ENCODE measurements around the gene LAMA2.

LAMA2 gene

DNA sequence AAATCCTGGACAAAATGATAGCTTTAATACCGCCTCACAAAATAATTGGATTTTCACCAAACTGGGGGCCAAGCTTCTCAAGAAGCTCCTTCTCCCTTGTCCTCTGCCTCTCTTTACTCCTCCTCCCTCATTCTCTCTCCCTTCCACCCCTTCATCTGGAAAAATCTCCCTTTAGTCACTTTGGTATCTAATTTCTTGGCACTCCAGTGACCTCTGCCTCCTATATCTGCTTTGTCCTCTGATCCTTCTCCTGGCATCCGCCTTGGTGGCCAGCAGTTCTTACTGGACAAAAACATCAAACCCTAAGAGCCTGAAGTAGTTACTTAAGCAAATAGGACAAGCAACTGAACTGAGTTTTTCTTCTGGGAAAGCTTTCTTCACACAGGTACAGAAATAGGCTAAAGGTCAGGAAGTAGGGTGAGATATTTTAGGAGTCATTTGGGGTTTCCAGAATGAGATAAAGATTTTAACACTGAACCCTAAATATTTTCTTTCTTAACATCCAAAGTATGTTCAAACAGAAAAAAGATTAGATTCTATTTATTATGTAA lies 606.4 kb downstream of the LAMA2 start:
- no peak for DNase-seq (ENCODE audit: low read depth in 2 of 2)

DNA sequence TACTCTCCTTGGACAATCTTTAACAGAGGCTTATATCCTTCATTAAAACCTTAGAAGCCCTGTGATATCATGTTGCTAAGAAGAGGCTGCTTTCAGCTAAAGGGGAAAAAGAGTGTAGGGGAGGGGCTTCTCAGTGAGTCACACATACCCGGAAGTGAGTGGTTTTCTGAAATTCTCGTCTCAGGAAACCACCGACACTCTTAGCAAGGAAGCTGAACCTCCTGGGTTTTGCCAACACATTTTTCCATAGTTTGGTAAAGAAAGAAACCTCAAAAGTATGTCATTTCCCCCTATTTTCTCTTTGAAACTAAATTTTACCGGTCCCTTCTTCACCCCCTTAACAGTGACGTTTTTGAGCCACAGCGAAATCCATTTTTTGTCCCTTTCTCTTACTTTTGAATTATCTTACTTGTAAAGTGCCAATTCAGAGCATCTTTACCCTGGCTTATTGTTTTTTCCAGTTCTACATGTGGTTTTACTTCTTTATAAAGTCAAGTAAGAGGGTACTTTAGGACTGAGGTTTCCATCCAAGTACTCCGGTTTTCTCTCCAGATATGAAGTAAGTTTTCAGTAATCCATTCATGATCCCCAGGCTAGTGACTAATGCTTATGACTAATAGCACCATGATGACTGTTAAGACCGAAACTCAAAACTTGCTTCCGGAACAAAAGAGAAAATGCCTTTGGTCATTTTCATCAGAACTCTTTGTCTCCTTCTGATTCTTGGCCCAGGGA lies 607.8 kb downstream of the LAMA2 start:
- DNase-seq (ENCODE audit: low read depth in 2 of 2) = peak in 1 of 2 donors; percentile 20

DNA sequence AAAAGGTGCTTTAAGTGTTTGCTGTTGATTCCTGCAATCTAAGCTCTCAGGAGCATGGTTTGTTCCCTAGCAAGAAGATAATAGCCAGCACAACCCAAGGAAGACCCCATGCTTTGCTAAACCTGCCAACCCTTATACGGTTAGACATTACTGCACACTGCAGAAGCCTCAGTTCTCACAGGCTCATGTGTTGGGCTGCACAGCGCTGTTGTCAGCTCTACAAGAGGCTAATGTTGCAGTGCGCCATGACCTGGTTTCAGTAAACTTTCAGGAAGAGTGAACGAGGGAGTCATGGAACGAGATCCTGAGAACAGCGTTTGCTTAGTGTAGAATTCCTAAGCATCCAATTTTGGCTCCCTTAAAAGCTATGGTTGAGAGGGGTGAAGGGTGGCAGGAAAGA lies 608.5 kb downstream of the LAMA2 start:
- no peak for DNase-seq (ENCODE audit: low read depth in 2 of 2)

DNA sequence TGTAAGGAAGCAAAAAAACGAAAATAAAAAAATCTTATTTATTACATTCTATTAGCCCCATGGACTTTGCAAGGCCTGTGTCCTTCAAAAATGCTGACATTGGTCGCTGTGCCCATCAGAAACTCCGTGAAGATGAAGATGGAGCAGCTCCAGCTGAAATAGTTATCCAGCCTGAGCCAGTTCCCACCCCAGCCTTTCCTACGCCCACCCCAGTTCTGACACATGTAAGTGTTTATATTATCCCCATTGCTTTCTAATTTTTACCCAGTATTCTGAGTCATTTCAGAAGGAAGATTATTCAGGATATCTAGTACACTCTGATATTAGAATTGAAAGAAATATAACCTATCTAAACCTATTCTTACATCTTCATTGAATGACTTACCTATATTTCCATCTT lies 609.3 kb downstream of the LAMA2 start:
- no peak for DNase-seq (ENCODE audit: low read depth in 2 of 2)

DNA sequence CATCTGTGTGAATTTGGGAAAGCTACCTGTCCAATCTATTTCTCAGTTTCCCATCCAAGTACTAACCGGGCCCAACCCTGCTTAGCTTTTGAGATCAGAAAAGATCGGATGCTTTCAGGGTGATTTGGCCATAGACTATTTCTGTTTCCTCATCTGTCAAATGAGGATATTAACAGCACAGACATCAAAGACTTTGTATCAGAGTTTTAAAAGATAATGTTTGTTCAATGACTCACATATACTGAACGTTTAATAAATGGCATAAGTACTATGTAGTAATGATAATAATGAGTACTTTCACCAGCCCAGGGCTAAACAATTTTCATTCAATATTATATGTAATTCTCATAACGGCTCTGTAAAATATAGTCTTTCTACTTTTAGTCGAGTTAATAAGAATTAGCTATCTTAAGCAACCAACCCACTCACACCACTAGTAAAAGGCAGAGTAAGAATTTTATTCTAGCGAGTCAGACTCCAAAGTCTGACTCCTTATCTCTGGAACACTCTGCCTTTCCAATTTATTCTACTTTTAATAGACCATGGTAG lies 610.5 kb downstream of the LAMA2 start:
- no peak for DNase-seq (ENCODE audit: low read depth in 2 of 2)

DNA sequence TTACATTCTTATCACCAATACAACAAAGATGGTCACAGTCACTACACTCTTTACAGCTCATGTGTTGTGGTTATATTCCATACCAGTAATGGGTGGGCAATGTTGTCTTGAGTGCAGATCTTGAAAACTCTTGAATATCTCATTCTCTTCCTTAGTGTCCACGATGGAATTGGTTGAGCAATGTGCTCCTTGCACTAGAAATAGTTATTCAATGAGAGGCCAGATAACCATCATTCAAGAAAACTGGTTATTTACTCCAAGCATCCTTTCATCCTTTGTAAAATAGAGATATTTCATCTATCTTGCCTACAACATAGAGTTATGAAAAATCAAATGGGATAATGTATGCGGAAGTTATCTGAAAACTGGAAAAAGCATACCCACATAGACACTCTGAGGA lies 611.2 kb downstream of the LAMA2 start:
- DNase-seq (ENCODE audit: low read depth in 2 of 2) = no peak

DNA sequence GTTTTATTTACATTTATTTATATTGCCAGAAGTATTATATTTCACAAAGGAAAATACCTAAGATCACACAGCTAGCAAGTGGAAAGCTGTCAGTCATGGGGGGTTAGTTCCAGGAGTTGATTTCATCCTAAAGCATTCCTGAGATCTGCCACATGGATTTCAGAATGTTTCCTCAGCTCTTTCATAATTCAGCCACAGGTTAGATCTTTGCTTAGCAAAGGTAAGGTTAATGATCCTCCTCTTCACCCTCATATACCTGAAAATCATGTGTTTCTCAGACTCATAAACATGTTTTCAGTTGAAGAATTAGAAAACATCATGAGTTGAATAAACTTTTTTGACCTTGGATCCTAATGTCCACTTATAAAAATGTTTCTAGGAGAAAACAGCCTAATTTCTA lies 611.6 kb downstream of the LAMA2 start:
- DNase-seq (ENCODE audit: low read depth in 2 of 2) = no peak

DNA sequence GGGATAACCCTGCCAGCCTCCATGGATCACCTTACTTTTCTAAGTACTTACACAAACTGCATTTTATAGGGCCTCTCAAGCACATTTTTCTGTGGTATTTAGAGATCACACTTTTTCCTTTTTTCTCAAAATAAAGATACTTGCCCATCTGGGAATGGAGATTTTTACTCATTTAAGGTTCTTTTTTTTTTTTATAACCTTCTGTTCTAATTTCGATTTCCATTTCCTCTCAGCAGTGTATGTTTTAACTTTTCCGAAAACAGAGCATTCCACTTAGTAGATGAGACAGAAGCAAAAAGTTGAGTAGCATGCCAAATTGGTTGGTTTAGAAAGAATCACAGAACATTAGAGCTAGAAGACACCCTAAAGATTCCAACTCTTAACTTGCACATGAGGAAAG lies 612.7 kb downstream of the LAMA2 start:
- no peak for DNase-seq (ENCODE audit: low read depth in 2 of 2)

DNA sequence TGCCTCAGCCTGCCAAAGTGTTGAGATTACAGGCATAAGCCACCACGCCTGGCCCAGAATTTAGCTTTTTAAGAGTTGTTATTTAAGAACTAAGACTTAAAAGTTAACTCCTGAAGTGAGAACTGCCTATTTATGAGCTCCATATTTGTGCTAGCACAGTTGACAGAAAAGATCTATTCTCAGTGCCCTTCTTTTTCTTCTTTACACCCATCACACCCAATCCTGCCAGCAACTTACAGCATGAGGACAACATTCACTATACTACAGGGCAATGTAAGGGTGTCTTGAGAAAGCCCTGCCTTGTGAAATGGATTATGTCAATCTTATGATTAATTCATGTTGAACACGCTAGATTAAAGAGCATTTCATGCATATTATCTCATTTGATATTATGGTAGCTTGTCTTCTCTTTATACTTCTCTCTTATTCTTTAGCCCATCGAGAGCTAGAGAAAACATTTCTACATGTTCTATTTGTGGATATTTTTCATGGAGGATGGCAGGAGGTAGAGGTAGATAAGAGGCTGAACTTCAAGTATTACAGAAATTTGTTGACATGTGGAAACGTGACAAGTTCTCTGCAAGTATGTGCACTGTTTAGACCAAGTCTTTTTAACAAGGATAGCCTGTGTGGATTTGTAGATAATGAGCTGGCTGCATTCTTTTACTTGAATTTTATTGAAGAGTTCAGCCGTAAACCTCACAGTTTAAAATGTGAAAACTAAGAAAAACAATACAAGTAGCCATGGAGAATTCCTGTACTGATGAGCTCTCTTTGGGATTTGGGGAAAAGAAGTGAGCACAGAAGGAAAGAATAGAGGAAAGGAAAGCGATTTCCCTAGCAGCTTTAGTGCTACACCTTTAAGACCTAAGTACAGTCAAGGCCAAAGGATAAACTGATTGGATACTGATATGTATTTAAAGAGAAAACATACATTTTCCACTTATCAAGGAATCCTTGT lies 614.8 kb downstream of the LAMA2 start:
- no peak for DNase-seq (ENCODE audit: low read depth in 2 of 2)

DNA sequence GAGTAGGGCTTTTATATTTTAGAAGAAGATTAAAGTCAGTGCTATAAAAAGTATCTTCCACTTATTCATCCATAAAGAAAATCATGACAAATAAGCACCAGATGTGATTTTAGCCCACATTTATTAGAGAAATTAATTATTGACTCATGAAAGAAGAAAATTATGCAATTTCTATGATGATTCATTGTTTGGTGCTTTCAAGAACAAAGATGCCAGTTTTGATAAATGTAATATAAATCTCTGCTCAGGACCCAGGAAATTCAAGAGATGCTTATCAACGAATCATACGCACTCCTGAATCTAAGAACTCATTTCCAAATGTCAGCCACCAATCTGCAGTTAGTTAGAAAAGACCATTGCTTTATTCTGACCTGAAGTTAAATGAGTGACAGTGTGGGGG lies 615.6 kb downstream of the LAMA2 start:
- no peak for DNase-seq (ENCODE audit: low read depth in 2 of 2)

DNA sequence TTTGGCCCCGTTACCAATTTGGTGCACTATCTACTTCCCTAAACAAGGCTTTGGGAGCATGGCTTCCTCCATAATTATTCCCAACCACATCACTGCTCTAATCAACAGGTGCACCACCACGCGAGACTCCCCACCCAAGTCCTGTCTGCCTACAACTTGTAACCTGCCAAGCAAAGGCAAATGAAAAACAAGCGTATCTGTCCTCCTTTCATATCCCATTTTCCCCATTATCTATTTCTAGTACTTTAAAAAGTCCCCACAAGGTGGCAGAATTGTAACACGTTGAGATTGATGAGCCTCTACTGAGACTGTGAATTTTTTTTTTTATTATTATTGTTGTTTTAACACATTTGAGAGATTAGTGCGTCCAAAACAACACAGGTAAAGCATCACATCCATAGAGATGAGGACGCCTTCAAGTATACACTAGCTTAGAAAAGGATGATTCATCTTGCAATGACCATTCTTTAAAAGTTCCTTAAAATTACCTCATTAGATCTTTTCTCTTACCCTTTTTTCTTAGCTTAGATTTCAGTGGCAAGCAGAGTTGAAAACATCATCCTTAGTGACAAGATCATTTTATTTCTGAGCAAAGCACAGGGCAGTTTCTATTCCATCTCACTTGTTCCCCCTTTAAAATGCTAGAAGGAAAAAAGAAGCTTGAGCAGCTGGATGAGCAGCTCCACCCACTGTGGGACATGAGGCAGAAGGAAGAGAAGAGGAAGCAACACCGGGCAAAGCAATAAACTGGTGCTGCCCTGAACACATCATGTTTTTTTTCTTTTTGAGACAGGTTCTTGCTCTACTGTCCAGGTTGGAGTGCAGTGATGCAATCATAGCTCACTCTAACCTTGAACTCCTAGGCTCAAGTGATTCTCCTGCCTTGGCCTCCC lies 616.3 kb downstream of the LAMA2 start:
- no peak for DNase-seq (ENCODE audit: low read depth in 2 of 2)

DNA sequence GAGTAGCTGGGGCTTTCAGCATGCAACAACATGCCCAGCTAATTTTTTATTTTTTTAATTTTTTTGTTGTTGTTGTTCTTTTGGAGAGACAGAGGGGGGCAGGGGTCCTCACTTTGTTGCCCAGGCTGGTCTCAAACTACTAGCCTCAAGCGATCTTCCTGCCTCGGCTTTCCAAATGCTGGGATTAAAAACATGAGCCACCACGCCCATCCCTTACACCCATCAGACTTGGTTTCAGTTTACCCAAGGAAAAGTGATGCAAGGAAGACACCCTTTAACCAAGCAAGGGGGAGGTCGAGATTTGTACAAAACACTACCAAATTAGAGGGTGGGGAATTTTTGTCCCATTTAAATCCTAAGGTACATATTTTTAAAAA lies 616.9 kb downstream of the LAMA2 start:
- DNase-seq (ENCODE audit: low read depth in 2 of 2) = no peak

DNA sequence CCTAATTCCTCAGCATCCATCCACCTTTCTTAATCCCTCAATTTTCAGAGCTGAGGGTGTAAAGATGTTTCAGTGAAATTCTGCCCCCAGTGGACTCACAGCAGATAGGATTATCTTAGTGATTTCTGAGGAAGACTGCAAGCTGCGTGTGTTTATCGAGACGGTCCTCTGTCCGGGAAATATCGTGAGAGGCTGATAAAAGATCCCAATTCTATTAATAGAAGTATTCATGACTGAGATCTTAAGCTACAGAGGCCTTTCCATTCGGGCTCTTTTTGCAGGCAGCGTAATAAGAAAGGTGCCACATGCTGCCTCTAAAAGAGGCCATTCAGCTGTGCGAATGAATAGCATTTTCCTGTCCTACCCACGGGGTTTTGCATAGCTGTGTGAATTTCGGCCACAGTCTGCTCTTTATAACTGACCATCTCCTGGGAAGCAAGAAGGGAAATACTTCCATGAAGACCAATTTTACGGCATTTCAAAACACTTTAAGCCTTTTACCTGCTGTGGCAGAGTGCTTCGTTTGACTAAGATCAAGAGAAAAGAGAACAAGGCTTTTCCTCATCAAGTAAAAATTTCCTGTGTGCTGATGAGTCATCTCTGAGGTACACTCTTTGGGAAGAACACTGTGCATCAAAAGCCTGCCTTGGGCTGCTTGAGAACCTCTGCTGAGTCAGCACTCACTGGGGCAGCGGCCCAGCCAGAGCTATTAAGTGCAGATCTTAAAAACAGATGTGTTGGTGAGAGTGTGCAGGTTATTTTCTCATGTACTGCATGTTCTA lies 618.2 kb downstream of the LAMA2 start:
- peak in 1 of 2 donors; percentile 7 for DNase-seq (ENCODE audit: low read depth in 2 of 2)

DNA sequence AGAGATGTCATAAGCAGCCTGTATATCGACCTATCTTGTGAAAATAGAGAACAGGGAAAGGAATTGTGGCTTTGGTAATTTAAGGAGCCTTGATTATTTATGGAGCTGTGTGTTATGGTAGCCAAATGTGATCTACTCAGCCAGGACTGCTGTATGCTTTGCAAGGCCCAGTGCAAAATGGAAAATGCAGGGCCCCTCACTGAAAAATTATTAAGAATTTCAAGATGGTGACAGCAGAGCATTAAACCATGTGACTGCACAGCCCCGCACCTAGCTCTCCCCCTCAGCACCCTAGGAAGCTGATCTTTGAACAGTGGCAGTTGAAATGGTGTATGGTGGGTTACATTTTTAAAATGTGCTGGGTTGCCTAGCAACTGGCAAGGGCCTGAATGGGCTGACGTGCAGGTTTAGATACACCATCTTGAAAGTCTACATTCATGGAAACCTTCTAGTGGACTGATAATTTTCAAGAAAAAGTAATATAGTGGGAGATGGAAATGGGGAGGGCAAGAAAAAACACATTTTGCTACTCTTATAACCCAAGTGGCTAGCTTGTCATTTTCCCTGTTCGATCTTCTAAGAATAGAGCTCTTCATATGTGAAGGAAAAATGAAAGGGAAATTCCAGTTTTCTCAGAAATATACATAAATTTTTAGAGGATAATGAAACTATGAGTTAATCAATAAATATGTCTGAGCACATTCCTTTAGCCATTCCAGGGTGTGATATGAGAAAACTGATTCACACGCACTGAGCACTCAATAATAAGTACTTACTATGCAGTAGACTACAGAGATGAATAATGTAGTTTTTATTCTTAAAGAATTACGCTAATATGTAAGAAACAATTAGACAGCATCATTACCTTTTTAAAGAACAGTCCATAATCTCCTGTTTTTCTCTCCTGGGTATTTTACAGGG lies 619.1 kb downstream of the LAMA2 start:
- DNase-seq (ENCODE audit: low read depth in 2 of 2) = no peak

DNA sequence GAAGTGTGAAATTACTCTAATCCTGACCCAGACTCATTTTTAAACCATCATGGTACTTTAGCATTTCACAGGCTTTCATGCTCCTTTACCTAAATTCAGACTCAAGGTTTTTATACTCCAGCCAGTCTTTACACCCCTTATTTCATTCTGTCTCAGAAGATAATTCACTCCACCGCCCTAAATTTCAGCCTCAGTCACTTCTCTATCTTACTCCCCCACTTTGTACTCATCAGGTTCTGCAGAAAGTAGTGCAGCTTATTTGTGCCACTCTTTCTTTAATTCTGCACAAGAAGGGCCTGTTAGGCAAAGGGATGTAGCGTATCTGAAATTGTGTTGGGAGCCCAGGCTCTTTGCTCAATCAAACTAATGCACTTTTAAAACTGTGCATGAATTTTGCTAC lies 621.5 kb downstream of the LAMA2 start:
- DNase-seq (ENCODE audit: low read depth in 2 of 2) = no peak

DNA sequence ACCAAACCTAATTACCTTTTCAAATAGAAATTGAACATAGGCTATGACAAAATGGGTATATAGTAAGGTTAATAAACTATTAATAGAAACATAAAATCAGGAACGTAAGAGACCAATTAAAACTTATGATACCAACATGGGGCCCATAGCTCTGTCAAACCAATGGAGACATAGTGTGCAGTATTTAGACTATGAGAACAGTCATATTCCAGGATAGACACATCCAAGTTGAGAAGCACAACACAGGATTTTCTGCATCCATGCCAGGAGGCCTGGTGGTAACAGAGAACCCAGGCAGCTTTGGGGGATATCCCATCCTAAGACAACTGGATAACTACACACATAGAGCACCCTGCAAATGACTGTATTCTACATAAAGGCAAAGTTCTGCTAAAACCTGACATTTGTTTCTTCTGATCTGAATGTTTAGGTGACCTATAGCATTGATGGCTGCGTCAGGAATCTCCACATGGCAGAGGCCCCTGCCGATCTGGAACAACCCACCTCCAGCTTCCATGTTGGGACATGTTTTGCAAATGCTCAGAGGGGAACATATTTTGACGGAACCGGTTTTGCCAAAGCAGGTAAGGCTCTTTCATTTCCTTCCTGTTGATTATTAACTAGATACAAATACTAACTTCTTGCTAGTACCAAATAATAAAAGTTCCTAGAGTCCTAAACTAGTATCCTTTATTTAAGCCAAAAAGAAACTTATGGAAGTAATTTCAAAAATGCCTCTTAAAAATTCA lies 624.3 kb downstream of the LAMA2 start:
- DNase-seq (ENCODE audit: low read depth in 2 of 2) = no peak

DNA sequence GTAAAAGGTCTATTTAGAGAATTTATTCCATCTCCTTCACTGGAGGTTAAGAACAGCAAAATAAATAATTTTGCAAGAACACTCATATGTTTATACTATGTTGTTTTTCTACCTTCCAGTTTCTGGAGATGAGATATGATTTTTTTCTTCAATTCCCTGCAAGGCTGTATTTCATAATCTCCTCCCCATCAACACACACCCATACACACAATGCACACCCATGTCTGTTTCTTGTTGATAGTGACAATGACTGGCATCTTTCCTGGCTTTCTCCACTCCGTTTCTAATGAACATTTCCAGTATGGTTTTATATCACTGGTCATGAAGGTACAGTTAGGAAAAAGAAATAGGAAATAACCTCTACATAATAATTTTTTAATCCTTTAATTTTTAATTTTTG lies 624.9 kb downstream of the LAMA2 start:
- DNase-seq (ENCODE audit: low read depth in 2 of 2) = no peak

DNA sequence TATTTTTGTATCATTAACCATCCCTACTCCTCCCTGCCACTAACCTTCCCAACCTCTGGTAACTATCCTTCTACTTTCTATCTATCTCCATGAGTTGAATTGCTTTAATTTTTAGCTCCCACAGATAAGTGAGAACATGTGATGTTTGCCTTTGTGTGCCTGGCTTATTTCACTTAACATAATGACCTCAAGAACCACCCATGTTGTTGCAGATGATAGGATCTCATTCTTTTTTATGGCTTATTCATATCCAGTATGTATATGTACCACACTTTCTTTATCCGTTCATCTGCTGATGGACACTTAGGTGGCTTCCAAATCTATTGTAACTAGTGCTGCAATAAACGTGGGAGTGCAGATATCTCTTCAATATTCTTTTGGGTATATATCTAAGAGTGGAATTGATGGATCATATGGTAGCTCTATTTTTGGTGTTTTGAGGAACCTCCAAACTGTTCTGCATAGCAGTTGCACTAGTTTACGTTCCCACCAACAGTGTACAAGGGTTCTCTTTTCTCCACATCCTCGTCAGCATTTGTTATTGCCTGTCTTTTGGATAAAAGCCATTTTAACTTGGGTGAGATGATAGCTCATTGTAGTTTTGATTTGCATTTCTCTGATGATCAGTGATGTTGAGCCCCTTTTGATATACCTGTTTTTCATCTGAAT lies 625.7 kb downstream of the LAMA2 start:
- DNase-seq (ENCODE audit: low read depth in 2 of 2) = no peak

Measured in stimulated activated CD8-positive, alpha-beta memory T cell treated with anti-CD3 and anti-CD28 coated beads, Interleukin-2, amount 100 ng/mL, for 48 hours (primary cell).